Type B pancreatic cell (in vitro differentiated cells): ENCODE data around the gene RPL11. TPM values are rescaled to one million over a fixed set of nuclear protein-coding genes. Genes with fewer than 3 reads are reported as not detected.
"Not testable (repeated sequence)": the region's sequence is repeated elsewhere in the genome, so short reads cannot be mapped to it uniquely, and the experiment has no call there.

Source experiments
- DNase-seq: peaks from one replicate; pipeline ENCODE4 v3.0.0; 2021; ENCODE audit warnings: mixed read lengths; ENCODE audit not compliant: unreplicated experiment; ENCODE audit errors: extremely low spot score
- H3K27ac Mint-ChIP-seq: 2 replicates; pipeline ENCODE4 v1.8.0; 2021; ENCODE audit warnings: mild to moderate bottlenecking, mixed read lengths
- H3K27me3 Mint-ChIP-seq: 2 replicates; pipeline ENCODE4 v1.8.0; 2021; ENCODE audit warnings: mixed read lengths
- H3K36me3 Mint-ChIP-seq: 2 replicates; pipeline ENCODE4 v1.8.0; 2021; ENCODE audit warnings: mixed read lengths
- H3K4me1 Mint-ChIP-seq: one replicate; pipeline ENCODE4 v1.8.0; 2021; ENCODE audit warnings: mixed read lengths; ENCODE audit not compliant: unreplicated experiment
- H3K4me3 Mint-ChIP-seq: 2 replicates; pipeline ENCODE4 v1.8.0; 2021; ENCODE audit warnings: mild to moderate bottlenecking, mixed read lengths
- H3K9me3 Mint-ChIP-seq: 2 replicates; pipeline ENCODE4 v1.8.0; 2021; ENCODE audit warnings: mixed read lengths
- total RNA-seq: library from RNA; stranded (reverse); gene quantifications from 2 replicates; pipeline ENCODE4 v1.2.1, GENCODE V29; 2021; ENCODE audit warnings: low replicate concordance
- TF ChIP-seq, protein P1 (sequence below): fragments of 200-600 bp; sonication (generic); conservative IDR thresholded peaks from 2 replicates; pipeline ENCODE4 v1.5.0; 2021; ENCODE audit warnings: antibody characterized with exemption, mild to moderate bottlenecking

The RPL11 gene
- total RNA-seq, 1 donor from 2014 or later: 1,209 TPM

DNA sequence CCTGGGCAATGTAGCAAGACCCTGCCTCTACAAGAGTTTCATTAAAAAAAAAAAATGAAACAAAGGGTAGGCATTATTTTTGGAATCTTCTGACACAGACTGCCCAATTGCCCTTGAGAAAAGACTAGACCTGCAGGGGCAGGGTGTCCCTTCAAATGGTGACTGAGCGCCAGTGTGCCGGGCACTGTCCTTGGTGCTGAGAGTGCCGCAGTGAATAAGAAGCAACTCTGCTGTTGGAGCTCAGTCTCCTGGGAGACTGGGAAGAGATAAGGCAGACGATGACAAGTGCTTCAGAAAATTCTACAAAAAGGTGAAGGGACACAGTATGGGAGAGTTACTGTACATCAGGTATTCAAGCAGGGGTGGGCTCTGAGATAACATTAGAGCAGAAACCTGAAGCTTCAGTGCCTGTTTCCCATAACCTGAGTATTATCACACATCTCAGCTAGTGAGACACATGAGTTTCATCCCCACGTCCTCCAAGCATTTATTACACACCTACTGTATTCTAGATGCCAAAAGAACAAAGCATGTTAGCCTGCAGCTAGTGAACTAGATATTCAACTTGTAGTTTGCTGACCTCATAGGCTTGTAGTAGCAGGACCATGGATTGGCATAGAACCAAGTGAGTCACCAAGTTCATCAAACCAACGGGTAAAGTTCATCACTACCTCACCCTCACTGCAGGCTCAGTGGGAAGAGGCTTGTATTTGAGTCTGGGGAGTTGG lies 18.4 kb upstream of the RPL11 start:
- Mint-ChIP-seq H3K27me3 (peaks cover 28% of the 10 kb centered on the region), H3K4me3 (no peak overlapping the region), H3K27ac (no peak overlapping the region), H3K36me3 (no peaks in the 10 kb centered on the region), H3K9me3 (no peaks in the 10 kb centered on the region), H3K4me1 (no peaks in the 10 kb centered on the region)
- DNase-seq: no peak
- TF ChIP-seq, protein P1, sequence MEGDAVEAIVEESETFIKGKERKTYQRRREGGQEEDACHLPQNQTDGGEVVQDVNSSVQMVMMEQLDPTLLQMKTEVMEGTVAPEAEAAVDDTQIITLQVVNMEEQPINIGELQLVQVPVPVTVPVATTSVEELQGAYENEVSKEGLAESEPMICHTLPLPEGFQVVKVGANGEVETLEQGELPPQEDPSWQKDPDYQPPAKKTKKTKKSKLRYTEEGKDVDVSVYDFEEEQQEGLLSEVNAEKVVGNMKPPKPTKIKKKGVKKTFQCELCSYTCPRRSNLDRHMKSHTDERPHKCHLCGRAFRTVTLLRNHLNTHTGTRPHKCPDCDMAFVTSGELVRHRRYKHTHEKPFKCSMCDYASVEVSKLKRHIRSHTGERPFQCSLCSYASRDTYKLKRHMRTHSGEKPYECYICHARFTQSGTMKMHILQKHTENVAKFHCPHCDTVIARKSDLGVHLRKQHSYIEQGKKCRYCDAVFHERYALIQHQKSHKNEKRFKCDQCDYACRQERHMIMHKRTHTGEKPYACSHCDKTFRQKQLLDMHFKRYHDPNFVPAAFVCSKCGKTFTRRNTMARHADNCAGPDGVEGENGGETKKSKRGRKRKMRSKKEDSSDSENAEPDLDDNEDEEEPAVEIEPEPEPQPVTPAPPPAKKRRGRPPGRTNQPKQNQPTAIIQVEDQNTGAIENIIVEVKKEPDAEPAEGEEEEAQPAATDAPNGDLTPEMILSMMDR: no peak

DNA sequence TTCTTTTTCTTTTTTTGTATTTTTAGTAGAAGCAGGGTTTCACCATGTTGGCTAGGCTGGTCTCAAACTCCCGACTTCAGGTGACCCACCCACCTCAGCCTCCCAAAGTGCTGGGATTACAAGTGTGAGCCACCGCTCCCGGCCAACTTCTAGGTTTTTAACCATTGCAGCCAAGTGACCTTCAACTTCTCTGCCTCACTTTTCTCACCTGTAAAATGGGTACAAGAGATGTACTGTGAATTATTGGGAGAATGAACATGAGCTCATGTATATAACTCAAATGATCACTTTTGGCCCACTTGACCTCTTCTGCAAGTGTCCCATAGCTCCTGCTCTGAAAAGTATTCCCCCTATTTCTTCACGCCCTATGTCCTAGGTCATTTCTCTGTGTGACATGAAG lies 11.8 kb upstream of the RPL11 start:
- no peak for DNase-seq
- H3K9me3 Mint-ChIP-seq: no peaks in the 10 kb centered on the region
- H3K27ac Mint-ChIP-seq: no peak overlapping the region
- no peak overlapping the region for H3K4me3 Mint-ChIP-seq
- no peaks in the 10 kb centered on the region for H3K36me3 Mint-ChIP-seq
- no peaks in the 10 kb centered on the region for H3K4me1 Mint-ChIP-seq
- H3K27me3 Mint-ChIP-seq: peaks cover 38% of the 10 kb centered on the region
- TF ChIP-seq, protein P1: no peak

DNA sequence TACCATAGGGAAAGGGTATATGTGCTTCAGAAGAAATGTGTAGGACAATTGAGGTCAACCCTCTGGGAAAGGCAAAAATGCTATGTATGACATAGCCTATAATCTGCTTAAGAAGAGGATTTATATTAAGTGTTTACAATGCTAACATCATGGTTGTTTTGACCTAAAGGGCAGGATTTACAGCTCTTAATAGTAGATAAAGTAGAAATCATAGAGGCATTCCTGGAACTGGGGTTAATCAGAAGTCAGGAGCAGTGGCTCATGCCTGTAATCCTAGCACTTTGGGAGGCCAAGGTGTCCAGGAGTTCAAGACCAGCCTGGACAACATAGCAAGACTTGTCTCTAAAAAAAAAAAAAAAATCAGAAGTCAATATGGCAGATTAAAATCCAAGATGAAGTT lies 8.7 kb upstream of the RPL11 start:
- Mint-ChIP-seq H3K9me3 (no peaks in the 10 kb centered on the region), H3K27me3 (peaks cover 29% of the 10 kb centered on the region), H3K4me3 (no peak overlapping the region), H3K27ac (no peak overlapping the region), H3K4me1 (no peaks in the 10 kb centered on the region), H3K36me3 (no peaks in the 10 kb centered on the region)
- DNase-seq: no peak
- TF ChIP-seq, protein P1: no peak

DNA sequence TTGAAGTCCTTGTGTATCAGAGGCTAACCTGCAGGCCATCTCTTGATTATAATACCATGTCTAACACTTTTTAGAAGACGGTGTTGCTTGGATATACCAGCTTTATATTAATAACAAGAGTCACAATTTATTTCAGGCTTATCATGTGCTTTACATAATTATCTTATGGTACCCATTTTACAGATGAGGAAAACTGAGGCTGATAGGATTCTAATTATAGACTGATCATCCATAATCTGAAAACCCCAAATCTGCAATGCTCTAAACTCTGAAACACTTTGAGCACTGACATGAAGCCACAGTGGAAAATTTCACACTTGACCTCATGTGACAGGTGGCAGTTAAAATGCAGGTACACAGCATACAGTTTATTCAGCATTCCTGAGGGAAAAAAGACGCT lies 7.2 kb upstream of the RPL11 start:
- H3K27ac Mint-ChIP-seq: no peak overlapping the region
- TF ChIP-seq, protein P1: no peak
- DNase-seq: no peak
- peaks cover 21% of the 10 kb centered on the region for H3K27me3 Mint-ChIP-seq
- H3K9me3 Mint-ChIP-seq: no peaks in the 10 kb centered on the region
- H3K36me3 Mint-ChIP-seq: no peaks in the 10 kb centered on the region
- H3K4me3 Mint-ChIP-seq: no peak overlapping the region
- no peaks in the 10 kb centered on the region for H3K4me1 Mint-ChIP-seq

DNA sequence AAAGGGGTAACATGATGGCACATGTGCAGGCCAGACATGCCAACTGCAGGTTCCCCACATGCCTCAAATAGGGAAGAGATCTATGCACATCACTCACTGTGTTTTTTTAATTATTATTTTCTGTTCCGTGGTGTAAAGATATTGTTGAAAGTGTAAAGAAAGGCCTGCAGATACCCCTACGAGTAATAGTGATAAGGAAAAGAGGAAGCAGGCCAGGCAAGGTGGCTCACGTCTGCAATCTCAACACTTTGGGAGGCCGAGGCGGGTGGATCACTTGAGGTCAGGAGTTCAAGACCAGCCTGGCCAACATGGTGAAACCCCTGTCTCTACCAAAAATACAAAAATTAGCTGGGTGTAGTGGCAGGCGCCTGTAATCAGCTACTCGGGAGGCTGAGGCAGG lies 6.4 kb upstream of the RPL11 start:
- H3K4me1 Mint-ChIP-seq, H3K36me3 Mint-ChIP-seq: not testable (repeated sequence)

DNA sequence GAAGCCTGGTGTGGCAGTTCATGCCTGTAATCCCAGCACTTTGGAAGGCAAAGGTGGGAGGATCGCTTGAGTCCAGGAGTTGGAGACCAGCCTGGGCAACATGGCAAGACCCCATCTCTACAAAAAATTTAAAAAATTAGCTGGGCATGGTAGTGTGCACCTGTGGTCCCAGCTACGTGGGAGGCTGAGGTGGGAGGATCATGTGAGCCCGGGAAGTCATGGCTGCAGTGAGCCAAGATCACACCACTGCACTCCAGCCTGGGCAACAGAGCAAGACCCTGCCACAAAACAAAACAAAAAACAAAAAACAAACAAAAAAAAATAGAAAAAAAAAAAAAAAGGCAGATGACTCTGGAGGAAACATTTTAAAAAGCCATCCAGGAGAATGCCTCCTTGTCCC lies 3.9 kb upstream of the RPL11 start:
- H3K27me3 Mint-ChIP-seq, H3K9me3 Mint-ChIP-seq, H3K27ac Mint-ChIP-seq, H3K4me1 Mint-ChIP-seq, H3K36me3 Mint-ChIP-seq, H3K4me3 Mint-ChIP-seq, DNase-seq: not testable (repeated sequence)

More for the DNA sequence above, 6.4 kb upstream of the RPL11 start:
- not testable (repeated sequence) for H3K4me3 Mint-ChIP-seq, H3K9me3 Mint-ChIP-seq, DNase-seq, H3K27ac Mint-ChIP-seq
- H3K27me3 Mint-ChIP-seq: peaks cover 17% of the 10 kb centered on the region

DNA sequence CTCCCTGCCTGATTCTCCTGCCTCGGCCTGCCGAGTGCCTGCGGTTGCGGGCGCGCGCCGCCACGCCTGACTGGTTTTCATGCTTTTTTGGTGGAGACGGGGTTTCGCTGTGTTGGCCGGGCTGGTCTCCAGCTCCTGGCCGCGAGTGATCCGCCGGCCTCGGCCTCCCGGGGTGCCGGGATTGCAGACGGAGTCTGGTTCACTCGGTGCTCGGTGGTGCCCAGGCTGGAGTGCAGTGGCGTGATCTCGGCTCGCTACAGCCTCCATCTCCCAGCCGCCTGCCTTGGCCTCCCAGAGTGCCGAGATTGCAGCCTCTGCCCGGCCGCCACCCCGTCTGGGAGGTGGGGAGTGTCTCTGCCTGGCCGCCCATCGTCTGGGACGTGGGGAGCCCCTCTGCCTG lies 3.3 kb upstream of the RPL11 start:
- not testable (repeated sequence) for DNase-seq, H3K9me3 Mint-ChIP-seq, H3K4me1 Mint-ChIP-seq, H3K4me3 Mint-ChIP-seq, H3K27ac Mint-ChIP-seq, H3K27me3 Mint-ChIP-seq
- peaks cover 12% of the 10 kb centered on the region for H3K36me3 Mint-ChIP-seq
